Gastroesophageal sphincter (tissue), 4 donors: ENCODE results near the gene KRTAP10-7. TPM values are rescaled to one million over a fixed set of nuclear protein-coding genes. Genes with fewer than 3 reads are reported as not detected.
"Not testable (repeated sequence)": the region's sequence is repeated elsewhere in the genome, so short reads cannot be mapped to it uniquely, and the experiment has no call there.

Experiments
- ATAC-seq: fragments of 150-250 bp; one replicate; pipeline ENCODE4 v1.9.1; 2016; ENCODE audit warnings: mild to moderate bottlenecking, moderate library complexity
- H3K27ac ChIP-seq, 4 donors: fragments of 200-600 bp; sonication (generic) in 3 of 4; 1 replicate in 3 of 4; 2 replicates in 1 of 4; pipeline ENCODE4 v1.5.1; 2016 to 2019
- H3K27me3 ChIP-seq: fragments of 200-600 bp; sonication (generic); one replicate; pipeline ENCODE4 v1.5.1; 2019
- H3K36me3 ChIP-seq, 2 donors: fragments of 200-600 bp; sonication (generic); one replicate each; pipeline ENCODE4 v1.5.1; 2019; ENCODE audit warnings: control low read depth in 1 of 2
- H3K4me1 ChIP-seq, 3 donors: fragments of 200-600 bp; sonication (generic); 1 replicate in 2 of 3; 2 replicates in 1 of 3; pipeline ENCODE4 v1.5.1; 2016 to 2019; ENCODE audit warnings: control low read depth in 2 of 3
- H3K4me3 ChIP-seq, 2 donors: fragments of 200-600 bp; sonication (generic); one replicate each; pipeline ENCODE4 v1.5.1; 2019; ENCODE audit warnings: mild to moderate bottlenecking in 1 of 2, moderate library complexity in 1 of 2
- H3K9me3 ChIP-seq, 3 donors: fragments of 200-600 bp; sonication (generic); one replicate each; pipeline ENCODE4 v1.5.1; 2017 to 2019; ENCODE audit warnings: control low read depth in 2 of 3
- CTCF ChIP-seq, 4 experiments: fragments of 200-600 bp in 2 of 4; fragments of 450-650 bp in 2 of 4; sonication (generic) in 1 of 4; IDR thresholded peaks; one replicate each; pipeline ENCODE4 v1.5.1; 2017 to 2019; ENCODE audit warnings: antibody characterized with exemption in 4 of 4, mild to moderate bottlenecking in 2 of 4, moderate library complexity in 2 of 4
- EP300 ChIP-seq: sonication (generic); formaldehyde crosslinking; IDR thresholded peaks from one replicate; pipeline ENCODE4 v1.6.1; 2017; ENCODE audit warnings: antibody characterized with exemption, mild to moderate bottlenecking
- POLR2A ChIP-seq, 2 donors: fragments of 450-650 bp; IDR thresholded peaks; one replicate each; pipeline ENCODE4 v1.6.1; 2017; ENCODE audit warnings: antibody characterized with exemption in 2 of 2, mild to moderate bottlenecking in 2 of 2, moderate library complexity in 1 of 2
- POLR2AphosphoS5 ChIP-seq: sonication (generic); formaldehyde crosslinking; IDR thresholded peaks from one replicate; pipeline ENCODE4 v1.6.1; 2017; ENCODE audit warnings: antibody characterized with exemption
- WGBS, 2 donors: methylation state at CpG; one replicate each; pipeline ENCODE4 v1.1.5; 2018; ENCODE audit warnings: low coverage in 1 of 2; 5-methylcytosine and 5-hydroxymethylcytosine counted together
- total RNA-seq, 4 donors: library from RNA; depleted of rRNA; stranded (reverse); fragments of >200 nt; gene quantifications; one replicate each; pipeline ENCODE4 v1.1.0, GENCODE V29; 2016

KRTAP10-7 gene
- total RNA-seq, 4 donors from 2014 or later = not detected

- Histone ChIP-seq H3K4me3 (no peak overlapping the region), H3K9me3 (peaks cover 0 to 39% (median 0%) of the 10 kb centered on the region in 3 donors), H3K27ac (no peak overlapping the region), H3K36me3 (no peaks in the 10 kb centered on the region), H3K4me1 (no peaks in the 10 kb centered on the region), H3K27me3 (peaks cover 70% of the 10 kb centered on the region)
- 83 to 94% methylated on average over 5 to 8 of the region's 15 CpGs for WGBS, 2 donors
- no peak for TF ChIP-seq POLR2AphosphoS5
- ATAC-seq = no peak
Measured at GRCh38 chr21:44572959-44573583, 27.3 kb upstream of the KRTAP10-7 start.

GRCh38 chr21:44573630-44574456, 26.6 kb upstream of the KRTAP10-7 start, which contains the start of gene KRTAP10-4:
KRTAP10-4 (plus strand) TSS chr21:44573729; CDS start chr21:44573759, 30 bp downstream.
- H3K27me3 ChIP-seq = peaks cover 69% of the 10 kb centered on the region
- H3K27ac ChIP-seq, H3K4me1 ChIP-seq, H3K4me3 ChIP-seq, H3K36me3 ChIP-seq, ATAC-seq: not testable (repeated sequence)
- peaks cover 0 to 42% (median 0%) of the 10 kb centered on the region in 3 donors for H3K9me3 ChIP-seq
- WGBS, 2 donors = no CpG with 5 or more reads among the region's 25 CpGs

GRCh38 chr21:44574457-44575306, 25.7 kb upstream of the KRTAP10-7 start:
- H3K9me3 ChIP-seq = peaks cover 0 to 43% (median 0%) of the 10 kb centered on the region in 3 donors
- 29% methylated on average over 9 of the region's 21 CpGs; no CpG with 5 or more reads in 1 of the 2 donors for WGBS, 2 donors
- H3K4me1 ChIP-seq = no peaks in the 10 kb centered on the region
- ATAC-seq = no peak
- H3K4me3 ChIP-seq = no peak overlapping the region
- H3K27ac ChIP-seq = no peak overlapping the region
- H3K36me3 ChIP-seq = no peaks in the 10 kb centered on the region
- H3K27me3 ChIP-seq = peaks cover 69% of the 10 kb centered on the region
- TF ChIP-seq CTCF (IDR thresholded peaks at IDR 0.05) (no peak), POLR2A (IDR thresholded peaks at IDR 0.05) (no peak), EP300 (no peak), POLR2AphosphoS5 (no peak)

GRCh38 chr21:44575307-44576024, 24.9 kb upstream of the KRTAP10-7 start:
- Histone ChIP-seq H3K27me3 (peaks cover 71% of the 10 kb centered on the region), H3K4me3 (no peak overlapping the region), H3K9me3 (peaks cover 0 to 51% (median 0%) of the 10 kb centered on the region in 3 donors), H3K36me3 (no peaks in the 10 kb centered on the region), H3K27ac (no peak overlapping the region), H3K4me1 (no peaks in the 10 kb centered on the region)
- no peak for ATAC-seq
- no peak for TF ChIP-seq CTCF (IDR thresholded peaks at IDR 0.05)
- TF ChIP-seq POLR2A (IDR thresholded peaks at IDR 0.05) = no peak
- TF ChIP-seq POLR2AphosphoS5 = no peak
- TF ChIP-seq EP300 = no peak
- 85 to 87% methylated on average over 8 to 14 of the region's 20 CpGs for WGBS, 2 donors

- H3K27me3 ChIP-seq = peaks cover 71% of the 10 kb centered on the region
- ATAC-seq = no peak
- TF ChIP-seq POLR2A (IDR thresholded peaks at IDR 0.05) = no peak
- TF ChIP-seq EP300 = no peak
- TF ChIP-seq CTCF (IDR thresholded peaks at IDR 0.05) = no peak
- no peak for TF ChIP-seq POLR2AphosphoS5
- H3K27ac ChIP-seq = no peak overlapping the region
- H3K36me3 ChIP-seq = no peaks in the 10 kb centered on the region
- H3K4me3 ChIP-seq = no peak overlapping the region
- no peaks in the 10 kb centered on the region for H3K4me1 ChIP-seq
- peaks cover 0 to 56% (median 0%) of the 10 kb centered on the region in 3 donors for H3K9me3 ChIP-seq
- WGBS, 2 donors = 70 to 76% methylated on average over 2 to 10 of the region's 10 CpGs
Measured at GRCh38 chr21:44576025-44576420, 24.4 kb upstream of the KRTAP10-7 start.
